Stimulated activated CD8-positive, alpha-beta memory T cell treated with anti-CD3 and anti-CD28 coated beads, Interleukin-12 subunit alpha, Interleukin-12 subunit beta, amount 100 ng/mL, for 24 hours (primary cell): ENCODE data around the gene ADRM1.

Source experiments
- DNase-seq: peaks from one replicate; pipeline ENCODE4 v3.0.0-alpha.2; 2020; ENCODE audit errors: extremely low read depth

ADRM1 gene

DNA sequence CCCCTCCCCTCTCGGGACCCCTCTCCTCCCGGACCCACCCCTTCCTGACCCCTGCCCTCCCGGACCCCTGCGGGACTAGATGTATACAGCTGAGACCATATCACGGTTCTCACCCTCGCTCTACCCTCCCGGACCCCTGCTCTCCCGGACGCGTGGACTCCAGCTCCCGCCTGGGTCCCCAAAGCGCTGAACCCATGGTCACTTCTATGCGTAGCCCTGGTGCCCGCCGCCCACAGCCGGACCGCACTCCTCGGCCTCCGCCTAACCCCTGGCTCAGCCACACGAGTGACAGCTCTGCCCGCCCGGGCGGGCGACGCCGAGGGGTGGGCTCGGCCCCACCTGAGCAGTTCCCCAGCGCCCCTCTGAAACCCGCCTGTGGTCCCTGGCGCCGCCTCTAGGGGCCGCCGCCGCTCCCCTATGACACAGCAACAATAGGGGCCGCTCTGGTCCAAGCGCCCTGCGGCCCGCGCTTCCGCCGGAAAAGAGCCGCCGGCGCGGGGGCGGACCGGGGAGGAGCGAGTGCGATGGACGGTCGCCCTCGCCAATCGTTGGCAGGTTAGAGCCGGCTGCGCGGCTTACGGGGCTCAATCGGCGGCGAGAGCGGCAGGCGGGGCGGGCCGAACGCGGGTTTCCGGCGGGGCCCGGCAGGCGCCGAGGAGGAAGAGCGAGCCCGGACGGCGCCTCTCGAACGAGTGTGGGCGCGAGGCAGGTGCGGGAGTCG is at the start of gene ADRM1:
ADRM1 (plus strand) TSS at position 657 of the 721 bp plus-strand sequence. CDS start 572 bp downstream, outside the sequence.
- DNase-seq = peak; percentile 81

DNA sequence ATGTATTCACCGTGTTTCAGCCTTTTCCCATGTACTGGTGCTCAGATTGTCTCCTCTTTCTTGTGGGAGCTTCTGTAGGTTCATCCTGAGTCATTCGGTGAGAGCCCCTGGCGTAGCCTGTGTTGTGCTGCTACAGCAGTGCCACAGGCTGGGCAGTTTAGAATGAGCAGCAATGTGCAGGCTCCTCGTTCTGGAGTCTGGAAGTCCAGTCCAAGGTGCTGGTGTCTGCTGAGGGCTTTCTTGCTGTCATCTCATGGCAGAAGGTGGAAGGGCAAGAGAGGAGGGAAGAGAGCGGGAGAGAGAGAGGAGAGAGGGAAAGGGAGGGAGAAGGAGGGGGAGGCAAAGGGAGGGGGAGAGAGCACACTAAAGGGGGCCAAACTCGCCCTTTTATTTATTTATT is 49.4 kb upstream of the ADRM1 start:
- DNase-seq = no peak

GRCh38 chr20:62254021-62254724 is 48.6 kb upstream of the ADRM1 start:
- DNase-seq = no peak

DNA sequence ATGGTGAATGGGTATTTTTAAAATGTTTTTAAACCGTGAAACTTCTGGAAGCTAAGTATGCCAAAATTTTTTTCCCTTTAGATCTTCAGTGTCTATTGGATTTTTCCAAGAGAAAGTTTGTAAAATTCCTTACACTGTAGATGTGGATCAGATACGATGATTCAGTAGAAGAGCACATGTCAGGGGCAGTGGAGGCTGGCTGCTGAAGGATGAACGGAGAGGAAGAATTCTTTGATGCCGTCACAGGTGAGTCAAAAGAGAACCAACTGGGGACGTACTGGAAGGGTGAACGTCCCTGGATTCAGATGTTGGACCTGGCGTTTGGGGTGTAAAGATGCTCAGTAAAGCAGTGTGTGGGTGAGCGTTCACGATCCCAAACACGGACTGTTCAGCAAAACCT is 46.8 kb upstream of the ADRM1 start:
- DNase-seq = no peak

DNA sequence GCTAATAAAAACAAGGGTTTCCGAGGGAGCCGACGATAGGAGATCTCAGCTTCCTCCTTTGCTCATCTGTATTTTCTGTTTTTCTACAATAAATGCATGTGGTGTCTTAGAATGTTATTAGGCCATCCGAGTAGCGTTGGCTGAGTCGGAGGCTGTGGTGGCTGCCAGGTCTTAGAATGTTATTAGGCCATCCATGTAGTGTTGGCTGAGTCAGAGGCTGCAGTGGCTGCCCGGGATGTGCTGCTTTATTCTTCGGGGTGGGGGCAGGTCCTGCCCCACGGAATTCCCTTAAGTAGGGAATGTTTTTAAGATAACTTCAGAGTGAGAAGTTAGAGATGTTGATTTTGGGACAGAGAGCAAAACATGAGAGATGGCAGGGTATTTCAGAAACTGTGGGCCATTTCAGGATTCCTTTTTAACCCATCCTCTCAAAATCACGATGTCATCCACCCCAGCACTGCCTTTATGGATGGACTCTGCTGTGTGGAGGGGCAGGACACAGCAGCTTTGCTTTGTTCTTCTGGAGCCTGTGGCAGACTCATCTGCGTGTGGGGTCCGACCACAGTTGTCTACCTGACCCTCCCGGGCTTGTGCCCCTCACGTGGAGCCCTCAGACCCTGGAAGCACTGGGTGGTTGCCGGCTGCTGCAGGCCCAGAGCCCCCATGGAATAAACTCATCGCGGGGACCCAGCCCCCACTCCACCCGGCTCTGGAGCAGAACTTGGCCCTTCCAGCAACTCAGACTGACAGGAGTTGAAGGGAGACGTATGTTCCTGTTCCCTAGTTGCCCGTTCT is 44.1 kb upstream of the ADRM1 start:
- DNase-seq = no peak

DNA sequence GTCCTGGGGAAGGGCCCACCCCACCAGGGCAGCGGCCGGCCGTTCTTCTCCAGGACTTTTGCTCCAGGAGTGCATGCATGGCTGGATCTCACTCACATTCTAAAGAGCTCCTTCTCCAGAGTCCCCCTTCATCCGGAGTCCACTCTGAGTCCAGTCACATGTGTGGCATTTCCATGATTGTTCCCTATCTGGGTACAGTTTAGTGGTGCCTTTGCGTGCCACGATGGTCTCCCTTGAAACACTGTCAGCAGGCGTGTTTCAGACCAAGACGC is 43.6 kb upstream of the ADRM1 start:
- DNase-seq = no peak

GRCh38 chr20:62262064-62262463 is 40.7 kb upstream of the ADRM1 start:
- DNase-seq = no peak

- no peak for DNase-seq
These were observed 39.4 kb upstream of the ADRM1 start for GRCh38 chr20:62263396-62263795.

DNA sequence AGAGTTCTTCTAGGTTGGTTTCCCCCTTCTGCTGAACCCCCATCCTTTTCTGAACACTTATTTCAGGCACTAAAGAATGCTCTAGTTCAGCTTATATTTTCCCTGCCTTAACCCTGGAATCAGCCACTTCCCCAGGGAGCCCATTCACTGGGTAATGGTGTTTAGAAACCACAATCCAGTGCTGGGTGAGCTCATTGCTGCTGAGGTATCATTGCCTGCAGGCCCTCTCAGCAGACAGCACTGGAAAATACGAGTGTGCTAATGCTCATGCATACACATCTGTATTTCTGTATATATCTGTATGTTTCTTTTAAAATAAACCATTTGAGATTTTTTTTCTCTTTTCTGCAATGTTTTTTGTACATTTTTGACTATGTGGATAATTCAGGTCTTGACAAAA is 37.4 kb upstream of the ADRM1 start:
- no peak for DNase-seq

DNA sequence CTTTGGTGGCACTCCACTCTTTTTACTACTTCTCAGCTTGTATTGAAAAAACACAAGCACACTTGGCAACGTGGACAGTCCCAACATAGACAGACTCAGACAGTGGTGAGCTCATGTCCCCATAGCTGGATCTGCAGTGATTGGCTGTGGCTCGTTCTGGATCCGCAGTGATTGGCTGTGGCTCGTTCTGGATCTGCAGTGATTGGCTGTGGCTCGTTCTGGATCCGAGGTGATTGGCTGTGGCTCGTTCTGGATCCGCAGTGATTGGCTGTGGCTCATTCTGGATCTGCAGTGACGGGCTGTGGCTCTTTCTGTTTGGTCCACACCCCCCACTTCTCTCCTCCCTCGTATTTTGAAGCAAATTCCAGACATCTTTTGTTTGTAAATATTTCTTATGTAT is 36.5 kb upstream of the ADRM1 start:
- DNase-seq = no peak

DNA sequence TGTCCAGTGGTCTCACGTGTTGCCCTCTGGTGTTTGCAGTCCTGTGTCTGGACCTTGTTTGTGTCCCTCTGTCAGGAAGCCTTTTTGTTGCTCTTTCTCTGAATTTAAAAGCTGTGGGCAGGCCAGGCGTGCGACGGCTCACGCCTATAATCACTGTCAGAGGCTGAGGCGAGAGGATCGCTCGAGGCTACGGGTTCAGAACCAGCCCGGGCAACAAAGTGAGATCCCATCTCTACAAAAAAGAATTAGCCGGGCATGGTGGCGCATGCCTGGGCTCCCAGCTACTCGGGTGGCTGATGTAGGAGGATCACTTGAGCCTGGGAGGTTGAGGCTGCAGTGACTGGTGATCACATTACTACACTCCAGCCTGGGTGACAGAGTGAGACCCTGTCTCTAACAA is 35.9 kb upstream of the ADRM1 start:
- no peak for DNase-seq

GRCh38 chr20:62267543-62267942 is 35.3 kb upstream of the ADRM1 start:
- DNase-seq = no peak

DNA sequence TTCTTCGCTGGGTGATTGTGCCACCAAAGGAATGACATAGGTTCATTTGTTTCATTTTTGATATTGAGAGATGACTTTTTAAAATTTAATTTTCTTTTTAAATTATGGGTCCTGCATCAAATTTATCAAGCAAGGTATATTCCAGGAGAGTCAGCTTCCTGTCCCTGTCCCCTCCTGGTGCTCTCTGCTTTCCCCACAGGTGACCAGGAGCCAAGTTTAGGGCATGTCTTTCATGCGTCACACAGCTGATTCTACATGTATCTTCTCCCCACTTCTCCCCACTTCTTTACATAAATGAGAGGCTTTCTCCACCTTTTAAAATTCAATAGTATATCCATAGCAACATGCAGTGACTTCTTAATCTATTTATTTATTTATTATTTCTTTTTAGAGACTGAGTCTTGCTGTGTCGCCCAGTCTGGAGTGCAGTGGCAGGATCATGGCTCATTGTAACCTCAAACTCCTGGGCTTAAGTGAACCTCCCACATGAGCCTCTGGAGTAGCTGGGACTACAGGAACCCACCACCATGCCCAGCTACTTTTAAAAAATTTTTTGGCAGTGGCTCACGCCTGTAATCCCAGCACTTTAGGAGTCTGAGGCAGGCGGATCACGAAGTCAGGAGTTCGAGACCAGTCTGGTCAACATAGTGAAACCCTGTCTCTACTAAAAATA is 34.4 kb upstream of the ADRM1 start:
- DNase-seq = no peak

- DNase-seq = no peak
These were observed 33.4 kb upstream of the ADRM1 start for GRCh38 chr20:62269378-62269777.

DNA sequence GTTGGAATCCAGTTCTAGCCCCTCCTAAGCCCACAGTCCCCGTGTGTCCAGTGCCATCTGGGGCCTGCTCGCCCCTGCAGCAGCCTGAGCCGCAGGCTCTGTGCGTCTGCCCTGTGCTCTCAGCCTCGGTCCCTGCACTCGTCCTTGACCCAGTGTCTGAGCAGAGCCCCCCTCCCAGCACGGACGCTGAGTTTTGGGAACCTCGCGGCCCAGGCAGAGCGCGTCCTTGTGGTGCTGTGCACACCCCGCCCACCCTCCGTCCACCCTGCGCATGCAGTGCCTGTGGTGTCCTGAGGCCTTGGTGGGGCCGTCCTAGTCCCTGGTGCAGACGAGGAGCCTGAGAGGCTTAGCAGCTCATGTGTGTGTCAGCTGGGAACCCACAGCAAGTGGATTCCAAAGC is 32.9 kb upstream of the ADRM1 start:
- DNase-seq = no peak

DNA sequence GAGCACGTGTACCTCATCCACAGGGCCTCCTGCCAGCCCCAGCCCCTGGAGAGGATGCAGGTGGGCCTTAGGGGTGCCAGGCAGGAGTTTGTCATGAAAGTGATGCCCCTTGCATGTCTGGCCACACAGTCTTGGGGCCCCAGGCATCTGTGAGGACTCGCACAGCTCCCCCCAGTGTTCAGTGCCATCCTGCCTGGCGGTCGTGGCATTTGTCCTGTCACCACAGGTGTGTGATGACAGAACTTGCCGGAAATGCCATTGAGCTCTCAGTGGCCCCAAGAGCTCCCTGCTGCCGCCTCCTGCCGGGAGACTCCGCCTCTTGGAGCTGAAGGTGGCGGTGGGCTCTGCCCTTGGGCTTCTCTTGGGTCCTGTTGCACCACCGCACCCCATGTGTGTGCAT is 30.6 kb upstream of the ADRM1 start:
- DNase-seq = no peak

- no peak for DNase-seq
These were observed 29.4 kb upstream of the ADRM1 start for GRCh38 chr20:62273416-62273815.

- DNase-seq = no peak
These were observed 28.4 kb upstream of the ADRM1 start for GRCh38 chr20:62274332-62274950.

DNA sequence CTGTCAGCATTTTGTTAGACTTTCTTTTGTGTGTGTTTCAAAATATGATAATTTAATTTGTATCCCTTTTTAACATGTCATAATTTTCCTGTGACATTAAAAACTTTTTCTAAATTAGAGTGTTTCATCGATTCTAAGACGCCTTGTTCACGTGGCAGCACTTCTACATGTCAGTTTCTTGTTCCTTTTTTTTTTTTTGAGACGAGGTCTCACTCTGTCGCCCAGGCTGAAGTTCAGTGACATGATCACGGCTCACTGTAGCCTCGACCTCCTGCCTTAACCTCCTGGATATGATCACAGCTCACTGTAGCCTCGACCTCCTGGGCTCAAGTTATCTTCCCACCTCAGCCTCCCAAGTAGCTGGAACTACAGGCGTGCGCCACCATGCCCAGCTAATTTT is 27.6 kb upstream of the ADRM1 start:
- DNase-seq = no peak

GRCh38 chr20:62276439-62276838 is 26.4 kb upstream of the ADRM1 start:
- DNase-seq = no peak

GRCh38 chr20:62277253-62277652 is 25.5 kb upstream of the ADRM1 start:
- DNase-seq = no peak

DNA sequence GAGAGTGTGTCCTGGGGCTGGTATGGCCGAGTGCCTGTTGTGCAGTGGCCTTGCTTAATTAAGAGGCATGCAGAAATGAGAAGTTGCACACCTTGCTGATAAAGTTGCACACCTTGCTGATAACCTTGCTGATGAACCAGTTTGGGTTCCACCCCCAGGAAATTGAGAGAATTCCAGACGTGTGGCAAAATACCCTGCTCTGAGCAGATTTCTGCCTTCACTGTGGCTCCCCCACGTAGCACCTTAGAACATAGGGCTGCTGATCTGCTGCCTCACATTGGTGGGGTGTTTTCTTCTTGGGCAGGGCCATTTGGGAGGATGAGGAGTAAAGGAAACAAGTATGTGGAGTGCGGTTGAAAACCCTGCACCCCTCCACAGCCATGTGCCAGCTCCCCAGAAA is 22.5 kb upstream of the ADRM1 start:
- DNase-seq = no peak
